ENCODE results near the gene TRPM3. TPM values are rescaled to one million over a fixed set of nuclear protein-coding genes. Genes with fewer than 3 reads are reported as not detected.

TRPM3 gene
- polyA plus RNA-seq, 3 donors = not detected

- DNase-seq = no peak
- H3K27me3 Mint-ChIP-seq (ENCODE audit: low read depth in 3 of 3) = no peaks in the 10 kb centered on the region
- H3K79me2 ChIP-seq (ENCODE audit: insufficient read depth, low read length) = no peaks in the 10 kb centered on the region
- H3K4me1 Mint-ChIP-seq = no peaks in the 10 kb centered on the region
- no peak overlapping the region for H3K27ac Mint-ChIP-seq
- H2AFZ ChIP-seq (ENCODE audit: insufficient read depth, low read depth, low read length, poor library complexity, severe bottlenecking) = no peak overlapping the region
- intact Hi-C loops (cut with micrococcal nuclease) = no loop called here
- no peaks in the 10 kb centered on the region for H3K36me3 ChIP-seq (replicated peaks in 1 of 2; ENCODE audit: control insufficient read depth in 1 of 2, insufficient read depth in 2 of 2, low read length in 2 of 2)
- no peaks in the 10 kb centered on the region for H3K36me3 Mint-ChIP-seq
- no CpG with 5 or more reads among the region's 2 CpGs for WGBS (ENCODE audit: insufficient coverage)
- H4K20me1 ChIP-seq (ENCODE audit: insufficient read depth, low read length) = no peaks in the 10 kb centered on the region
- peaks cover 0 to 9% (median 2%) of the 10 kb centered on the region in 7 donors for H3K9me3 Mint-ChIP-seq
- H3K9me3 ChIP-seq (replicated peaks in 1 of 2; ENCODE audit: control insufficient read depth in 1 of 2, insufficient read depth in 1 of 2, low read length in 2 of 2) = peaks cover 0 to 5% of the 10 kb centered on the region in 2 donors
- no peaks in the 10 kb centered on the region for H3K4me1 ChIP-seq (ENCODE audit: control insufficient read depth in 1 of 2, insufficient read depth in 2 of 2, low read length in 2 of 2)
- H3K4me3 Mint-ChIP-seq = no peak overlapping the region
- H3K27ac ChIP-seq (ENCODE audit: low read depth in 1 of 2, low read length in 2 of 2) = no peak overlapping the region
- no peak for TF ChIP-seq CTCF (IDR thresholded peaks at IDR 0.05)
- no peaks in the 10 kb centered on the region for H3K27me3 ChIP-seq (ENCODE audit: control insufficient read depth in 2 of 2, insufficient read depth in 2 of 2, low read length in 2 of 2)
- H3K9ac ChIP-seq (ENCODE audit: insufficient read depth, low read length, poor library complexity, severe bottlenecking) = no peak overlapping the region
- no peak overlapping the region for H3K4me2 ChIP-seq (replicated peaks; ENCODE audit: extremely low read depth, low read length, poor library complexity, severe bottlenecking)
- H3K4me3 ChIP-seq (replicated peaks in 1 of 3; ENCODE audit: low read depth in 2 of 3, low read length in 3 of 3) = no peak overlapping the region
These were observed 25.9 kb upstream of the TRPM3 start for GRCh38 chr9:71147368-71147767.

- TF ChIP-seq CTCF (IDR thresholded peaks at IDR 0.05) = no peak
- H3K27ac ChIP-seq (ENCODE audit: low read depth in 1 of 2, low read length in 2 of 2) = no peak overlapping the region
- DNase-seq = no peak
- Mint-ChIP-seq H3K4me1 (no peaks in the 10 kb centered on the region), H3K9me3 (peaks cover 0 to 9% (median 2%) of the 10 kb centered on the region in 7 donors), H3K27me3 (ENCODE audit: low read depth in 3 of 3) (no peaks in the 10 kb centered on the region), H3K27ac (no peak overlapping the region), H3K4me3 (no peak overlapping the region), H3K36me3 (no peaks in the 10 kb centered on the region)
- peaks cover 0 to 5% of the 10 kb centered on the region in 2 donors for H3K9me3 ChIP-seq (replicated peaks in 1 of 2; ENCODE audit: control insufficient read depth in 1 of 2, insufficient read depth in 1 of 2, low read length in 2 of 2)
- H3K27me3 ChIP-seq (ENCODE audit: control insufficient read depth in 2 of 2, insufficient read depth in 2 of 2, low read length in 2 of 2) = no peaks in the 10 kb centered on the region
- H3K79me2 ChIP-seq (ENCODE audit: insufficient read depth, low read length) = no peaks in the 10 kb centered on the region
- H3K4me3 ChIP-seq (replicated peaks in 1 of 3; ENCODE audit: low read depth in 2 of 3, low read length in 3 of 3) = no peak overlapping the region
- no peaks in the 10 kb centered on the region for H3K4me1 ChIP-seq (ENCODE audit: control insufficient read depth in 1 of 2, insufficient read depth in 2 of 2, low read length in 2 of 2)
- WGBS (ENCODE audit: insufficient coverage) = 0% methylated on average over 1 of the region's 1 CpG
- H2AFZ ChIP-seq (ENCODE audit: insufficient read depth, low read depth, low read length, poor library complexity, severe bottlenecking) = no peak overlapping the region
- H3K36me3 ChIP-seq (replicated peaks in 1 of 2; ENCODE audit: control insufficient read depth in 1 of 2, insufficient read depth in 2 of 2, low read length in 2 of 2) = no peaks in the 10 kb centered on the region
- no peak overlapping the region for H3K4me2 ChIP-seq (replicated peaks; ENCODE audit: extremely low read depth, low read length, poor library complexity, severe bottlenecking)
- intact Hi-C loops (cut with micrococcal nuclease) = no loop called here
- H3K9ac ChIP-seq (ENCODE audit: insufficient read depth, low read length, poor library complexity, severe bottlenecking) = no peak overlapping the region
- no peaks in the 10 kb centered on the region for H4K20me1 ChIP-seq (ENCODE audit: insufficient read depth, low read length)
These were observed 25.1 kb upstream of the TRPM3 start for GRCh38 chr9:71146511-71146910.

All from CD14-positive monocyte (primary cell).